Activated CD8-positive, alpha-beta memory T cell treated with anti-CD3 and anti-CD28 coated beads, Interleukin-2, amount 50 U/mL, for 48 hours (primary cell): ENCODE measurements around the gene TMUB1.

Source experiments
- DNase-seq: peaks from one replicate; pipeline ENCODE4 v3.0.0-alpha.2; 2020

TMUB1 gene, protein sequence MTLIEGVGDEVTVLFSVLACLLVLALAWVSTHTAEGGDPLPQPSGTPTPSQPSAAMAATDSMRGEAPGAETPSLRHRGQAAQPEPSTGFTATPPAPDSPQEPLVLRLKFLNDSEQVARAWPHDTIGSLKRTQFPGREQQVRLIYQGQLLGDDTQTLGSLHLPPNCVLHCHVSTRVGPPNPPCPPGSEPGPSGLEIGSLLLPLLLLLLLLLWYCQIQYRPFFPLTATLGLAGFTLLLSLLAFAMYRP

GRCh38 chr7:151083071-151083823, at the start of gene TMUB1:
TSS of gene TMUB1 (minus strand) at chr7:151083493. CDS start at chr7:151082563, 930 bp downstream.
- DNase-seq: peak; percentile 91

GRCh38 chr7:151132461-151133205, 49.3 kb upstream of the TMUB1 start:
- no peak for DNase-seq

DNA sequence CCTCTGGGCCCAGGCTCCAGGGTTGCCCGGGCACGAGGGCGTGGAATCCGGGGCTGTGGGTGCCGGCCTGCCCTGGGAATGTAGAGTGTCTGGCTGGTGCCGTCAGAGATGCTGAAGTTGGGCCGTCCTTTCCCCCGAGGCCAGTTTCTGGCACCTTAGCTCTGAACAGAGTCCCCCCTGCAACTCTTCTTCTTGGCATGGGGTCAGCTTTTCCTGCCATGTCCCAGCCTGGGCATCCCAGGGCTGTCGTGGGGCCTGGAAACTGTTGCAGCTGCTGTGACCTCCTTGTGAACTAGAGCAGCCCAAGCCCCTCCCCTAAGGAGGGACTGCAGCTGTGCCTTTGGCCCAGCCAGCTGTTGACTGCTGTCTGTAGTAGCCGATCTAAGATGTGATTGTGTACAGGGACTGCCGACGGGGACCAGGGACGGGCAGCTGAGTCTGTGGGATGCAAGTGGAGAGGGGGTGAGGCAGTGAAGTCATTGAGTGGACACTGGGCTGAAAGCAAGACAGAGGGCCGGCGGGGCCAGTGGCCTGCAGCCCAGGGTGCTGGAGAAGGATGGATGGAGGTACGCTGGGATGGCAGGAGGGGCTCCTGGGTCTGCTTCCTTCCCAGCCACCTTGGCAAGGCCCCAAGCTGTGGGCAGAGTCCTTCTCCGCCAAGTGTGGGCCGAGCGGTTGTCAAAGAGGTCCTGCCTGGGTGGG, 48.5 kb upstream of the TMUB1 start:
- DNase-seq: no peak

- DNase-seq: no peak
These were observed 47.9 kb upstream of the TMUB1 start for GRCh38 chr7:151131224-151131591.

- DNase-seq: no peak
These were observed 47.5 kb upstream of the TMUB1 start for GRCh38 chr7:151130741-151131157.

GRCh38 chr7:151129960-151130591, 46.8 kb upstream of the TMUB1 start:
- DNase-seq: no peak

DNA sequence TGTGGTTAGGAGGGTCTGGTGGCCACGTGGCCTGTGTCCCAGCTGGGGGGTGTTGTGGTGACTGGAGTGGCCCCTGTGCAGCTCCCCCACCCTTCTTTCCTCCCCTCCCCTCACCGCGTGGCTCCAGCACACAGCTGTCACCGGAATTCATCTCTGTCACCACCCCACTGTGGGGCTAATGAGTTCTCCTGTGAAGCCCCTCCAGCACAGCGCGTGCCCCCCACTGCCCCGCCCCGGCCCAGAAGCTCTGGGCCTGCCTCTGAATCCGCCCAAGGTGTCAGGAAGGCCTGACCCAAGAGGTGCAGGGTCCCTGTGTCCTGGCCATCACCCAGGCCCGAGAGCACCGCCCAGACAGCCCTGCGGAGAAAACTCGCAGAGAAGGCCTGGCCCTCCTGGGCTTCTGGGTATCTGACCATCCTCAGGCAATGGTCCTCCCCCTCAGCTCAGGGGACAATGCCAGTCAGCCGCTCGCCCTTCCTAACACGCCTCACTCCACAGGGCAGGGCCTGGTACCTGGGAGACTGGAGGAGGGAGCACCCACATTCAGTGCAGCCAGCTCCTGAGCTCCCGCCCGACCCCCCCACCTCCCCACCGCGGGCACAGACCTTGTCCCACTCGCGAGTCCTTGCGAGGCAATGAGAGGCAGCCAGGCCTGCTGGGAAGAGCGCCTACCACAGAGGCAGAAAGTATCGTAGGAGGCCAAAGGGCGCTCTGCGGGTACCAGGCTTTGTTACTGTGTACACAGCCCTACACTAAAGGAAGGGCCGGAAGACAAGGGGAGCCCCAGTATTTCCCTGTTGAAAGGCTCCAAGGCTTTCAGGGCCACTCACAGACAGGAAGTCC, 46.0 kb upstream of the TMUB1 start:
- DNase-seq: no peak

- DNase-seq: no peak
These were observed 45.4 kb upstream of the TMUB1 start for GRCh38 chr7:151128716-151129115.

DNA sequence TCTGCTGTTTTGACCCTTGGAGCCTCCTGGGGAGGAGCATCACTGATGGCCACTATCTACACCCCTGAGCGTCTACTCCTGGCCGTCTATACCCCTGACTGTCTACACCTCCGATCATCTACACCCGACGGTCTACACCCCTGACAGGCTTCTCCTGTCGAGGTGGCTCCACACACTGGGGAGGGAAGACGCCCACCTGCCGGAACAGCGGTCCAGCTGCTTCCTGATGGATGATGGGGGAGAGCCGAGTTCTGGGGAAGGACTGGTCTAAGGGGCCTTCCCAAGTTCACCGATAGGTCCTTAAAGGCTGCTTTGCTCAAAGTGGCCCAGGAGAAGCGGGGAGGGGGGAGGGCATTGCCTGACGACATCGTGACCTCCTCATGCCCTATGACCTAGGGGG, 44.9 kb upstream of the TMUB1 start:
- DNase-seq: no peak

GRCh38 chr7:151126491-151127137, 43.3 kb upstream of the TMUB1 start:
- DNase-seq: no peak

GRCh38 chr7:151125846-151126481, 42.7 kb upstream of the TMUB1 start:
- no peak for DNase-seq

- no peak for DNase-seq
These were observed 42.2 kb upstream of the TMUB1 start for GRCh38 chr7:151125470-151125845.

- no peak for DNase-seq
These were observed 41.7 kb upstream of the TMUB1 start for GRCh38 chr7:151124899-151125399.

GRCh38 chr7:151124481-151124880, 41.2 kb upstream of the TMUB1 start:
- DNase-seq: no peak

DNA sequence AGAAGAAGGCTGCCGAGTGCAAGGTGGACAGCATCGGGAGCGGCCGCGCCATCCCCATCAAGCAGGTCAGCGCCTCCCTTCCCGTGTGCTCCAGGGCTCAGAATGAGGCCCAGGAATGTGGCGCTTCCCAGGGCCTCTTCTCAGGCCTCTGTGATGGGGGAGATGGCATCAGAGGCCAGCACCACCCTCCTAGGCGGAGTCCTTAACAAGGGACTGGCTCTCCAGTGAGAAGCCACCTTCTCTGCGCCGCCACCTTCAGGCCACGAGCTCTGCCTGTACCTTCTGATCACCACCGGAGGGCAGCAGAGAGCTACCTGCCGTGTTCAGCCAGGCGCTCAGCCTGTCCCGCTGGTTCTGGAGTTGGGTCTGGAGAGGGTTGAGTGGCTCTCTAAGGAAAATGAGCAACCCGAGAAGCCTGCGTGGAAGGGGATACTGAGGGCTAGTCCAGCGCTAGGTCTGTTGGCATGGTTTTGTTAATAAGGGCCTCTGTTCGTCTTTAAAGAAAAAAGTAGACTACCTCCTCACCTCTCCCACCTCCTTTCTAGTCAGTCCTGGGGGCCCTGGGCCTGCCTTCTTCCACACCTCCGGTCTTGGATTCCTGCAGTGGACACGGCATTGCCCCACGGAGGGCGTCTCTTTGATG, 40.6 kb upstream of the TMUB1 start:
- peak; percentile 93 for DNase-seq

- no peak for DNase-seq
These were observed 40.0 kb upstream of the TMUB1 start for GRCh38 chr7:151123158-151123821.

DNA sequence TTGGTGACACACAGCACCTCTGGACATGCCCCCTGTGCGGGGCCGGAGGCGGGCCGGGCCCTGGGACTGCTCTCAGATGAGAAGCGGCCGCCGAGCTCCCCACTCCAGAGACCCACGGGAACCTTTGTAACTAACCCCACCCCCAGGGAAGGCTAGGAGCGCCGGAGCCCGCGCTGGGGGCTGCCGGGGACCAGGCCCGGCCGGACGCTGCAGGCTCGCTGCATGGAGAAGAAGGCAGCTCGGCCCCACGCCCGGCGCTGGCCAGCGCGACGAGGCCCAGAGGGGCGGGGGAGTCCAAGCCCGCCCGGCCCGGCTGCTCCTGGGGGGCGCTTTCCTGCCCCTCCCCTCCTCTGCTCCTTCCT, 39.5 kb upstream of the TMUB1 start:
- no peak for DNase-seq

DNA sequence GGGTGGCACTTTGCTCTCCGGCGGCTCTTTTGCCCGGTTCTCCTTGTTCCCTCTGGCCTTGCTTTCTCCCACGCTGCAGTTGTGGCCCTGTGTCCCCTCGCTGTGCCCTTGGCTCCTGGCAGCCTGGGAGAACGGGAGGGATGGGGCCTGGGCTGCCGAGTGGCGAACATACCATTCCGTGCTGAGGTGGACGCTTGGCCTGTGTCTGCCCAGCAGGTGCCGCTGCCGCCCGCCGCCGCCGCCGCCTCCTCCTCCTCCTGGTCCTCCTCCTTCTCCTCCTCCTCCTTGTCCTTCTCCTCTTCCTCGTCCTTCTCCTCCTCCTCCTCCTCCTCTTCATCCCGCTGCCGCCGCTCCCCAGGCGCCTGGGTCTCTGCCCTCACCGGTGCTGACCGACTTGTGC, 39.0 kb upstream of the TMUB1 start:
- no peak for DNase-seq

GRCh38 chr7:151121380-151122170, 38.3 kb upstream of the TMUB1 start:
- DNase-seq: no peak
